Thoracic aorta (tissue), 2 donors: ENCODE data around the gene PRUNE2. TPM values are rescaled to one million over a fixed set of nuclear protein-coding genes. Genes with fewer than 3 reads are reported as not detected.

Experiments
- ATAC-seq: fragments of 150-250 bp; one replicate; pipeline ENCODE4 v1.8.0; 2017; ENCODE audit warnings: low read depth; ENCODE audit not compliant: insufficient number of reproducible peaks, low FRiP score
- DNase-seq: peaks from one replicate; pipeline ENCODE4 v3.0.0-alpha.2; 2020; ENCODE audit warnings: low spot score
- H3K27ac ChIP-seq, 2 donors: fragments of 200-600 bp; sonication (generic); 1 replicate in 1 of 2; 2 replicates in 1 of 2; pipeline ENCODE4 v1.5.1; 2016; ENCODE audit warnings: mild to moderate bottlenecking in 2 of 2, moderate library complexity in 2 of 2
- H3K27me3 ChIP-seq: fragments of 200-600 bp; sonication (generic); replicated peaks from 2 replicates; pipeline ENCODE4 v1.6.0; 2016; ENCODE audit warnings: mild to moderate bottlenecking; ENCODE audit not compliant: insufficient read depth
- H3K36me3 ChIP-seq: fragments of 200-600 bp; sonication (generic); one replicate; pipeline ENCODE4 v1.5.1; 2016
- H3K4me1 ChIP-seq, 2 donors: fragments of 200-600 bp; sonication (generic); 1 replicate in 1 of 2; 2 replicates in 1 of 2; pipeline versions ENCODE4 v1.5.1 to v1.6.0; 2016; ENCODE audit warnings: low read depth in 2 of 2, mild to moderate bottlenecking in 1 of 2; ENCODE audit not compliant: control insufficient read depth in 1 of 2
- H3K4me3 ChIP-seq: fragments of 200-600 bp; sonication (generic); 2 replicates; pipeline ENCODE4 v1.5.1; 2016; ENCODE audit warnings: mild to moderate bottlenecking
- H3K9me3 ChIP-seq: fragments of 200-600 bp; sonication (generic); 2 replicates; pipeline ENCODE4 v1.5.1; 2016
- total RNA-seq, 2 donors: library from RNA; depleted of rRNA; stranded (reverse); fragments of >200 nt; gene quantifications; one replicate each; pipeline versions ENCODE4 v1.1.0 to v1.2.3, GENCODE V29; 2016
- TF ChIP-seq, protein P1 (sequence below): fragments of 200-600 bp; sonication (generic); IDR thresholded peaks from one replicate; pipeline ENCODE4 v1.5.1; 2019; ENCODE audit warnings: antibody characterized with exemption

The PRUNE2 gene
- total RNA-seq, 2 donors from 2014 or later: 360 to 420 TPM

DNA sequence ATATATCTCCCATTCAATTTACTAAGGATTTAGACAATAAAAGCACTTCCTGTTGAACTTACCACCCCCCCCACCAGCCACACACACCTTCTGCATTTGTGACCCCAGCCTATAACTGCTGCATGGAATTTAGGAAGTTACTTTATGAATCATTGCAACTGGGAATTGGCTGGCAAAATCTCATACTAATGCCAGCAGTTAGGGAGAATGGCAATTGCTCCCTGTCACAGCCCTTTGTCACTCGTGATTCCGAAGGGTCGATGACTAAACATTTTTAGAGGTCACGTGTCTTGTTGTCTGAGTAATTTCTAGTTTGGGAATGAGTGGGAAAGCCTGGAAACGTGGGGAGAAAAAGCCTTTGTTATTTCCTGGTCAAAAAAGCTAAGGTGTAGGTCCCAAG, 188.3 kb downstream of the PRUNE2 start:
- Histone ChIP-seq H3K27ac (peak overlapping the region; percentile 15 to 51), H3K36me3 (peaks cover 7% of the 10 kb centered on the region), H3K4me1 (peaks cover 11 to 33% of the 10 kb centered on the region in 2 donors), H3K9me3 (no peaks in the 10 kb centered on the region), H3K4me3 (no peak overlapping the region), H3K27me3 (no peaks in the 10 kb centered on the region)
- ATAC-seq (peak; percentile 70), DNase-seq (peak; percentile 41)
- TF ChIP-seq, protein P1, sequence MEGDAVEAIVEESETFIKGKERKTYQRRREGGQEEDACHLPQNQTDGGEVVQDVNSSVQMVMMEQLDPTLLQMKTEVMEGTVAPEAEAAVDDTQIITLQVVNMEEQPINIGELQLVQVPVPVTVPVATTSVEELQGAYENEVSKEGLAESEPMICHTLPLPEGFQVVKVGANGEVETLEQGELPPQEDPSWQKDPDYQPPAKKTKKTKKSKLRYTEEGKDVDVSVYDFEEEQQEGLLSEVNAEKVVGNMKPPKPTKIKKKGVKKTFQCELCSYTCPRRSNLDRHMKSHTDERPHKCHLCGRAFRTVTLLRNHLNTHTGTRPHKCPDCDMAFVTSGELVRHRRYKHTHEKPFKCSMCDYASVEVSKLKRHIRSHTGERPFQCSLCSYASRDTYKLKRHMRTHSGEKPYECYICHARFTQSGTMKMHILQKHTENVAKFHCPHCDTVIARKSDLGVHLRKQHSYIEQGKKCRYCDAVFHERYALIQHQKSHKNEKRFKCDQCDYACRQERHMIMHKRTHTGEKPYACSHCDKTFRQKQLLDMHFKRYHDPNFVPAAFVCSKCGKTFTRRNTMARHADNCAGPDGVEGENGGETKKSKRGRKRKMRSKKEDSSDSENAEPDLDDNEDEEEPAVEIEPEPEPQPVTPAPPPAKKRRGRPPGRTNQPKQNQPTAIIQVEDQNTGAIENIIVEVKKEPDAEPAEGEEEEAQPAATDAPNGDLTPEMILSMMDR: no peak

DNA sequence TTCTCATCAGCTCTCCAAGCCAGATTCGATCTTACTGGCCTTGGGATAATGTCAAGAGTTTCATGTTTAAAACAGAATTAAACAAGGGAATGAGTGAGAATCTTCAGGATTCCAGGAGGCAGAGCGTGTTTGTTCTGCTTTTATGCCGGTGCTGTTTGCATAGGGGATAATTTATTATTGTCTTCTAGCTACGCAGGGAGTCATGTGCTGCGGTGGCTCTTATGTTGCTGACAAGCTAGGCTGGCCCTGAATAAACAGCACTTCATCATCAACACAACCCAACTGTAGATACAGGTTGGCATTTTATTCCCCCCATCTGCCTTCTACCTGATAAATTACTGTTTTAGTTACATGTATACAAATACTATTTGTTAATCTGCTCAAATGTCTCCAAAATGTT, 188.7 kb downstream of the PRUNE2 start:
- ATAC-seq (no peak), DNase-seq (no peak)
- H3K4me3 ChIP-seq: no peak overlapping the region
- TF ChIP-seq, protein P1: no peak
- peak overlapping the region in 1 of 2 donors; percentile 22 for H3K27ac ChIP-seq
- H3K4me1 ChIP-seq: peaks cover 11 to 33% of the 10 kb centered on the region in 2 donors
- peaks cover 9% of the 10 kb centered on the region for H3K36me3 ChIP-seq
- no peaks in the 10 kb centered on the region for H3K9me3 ChIP-seq
- H3K27me3 ChIP-seq: no peaks in the 10 kb centered on the region

DNA sequence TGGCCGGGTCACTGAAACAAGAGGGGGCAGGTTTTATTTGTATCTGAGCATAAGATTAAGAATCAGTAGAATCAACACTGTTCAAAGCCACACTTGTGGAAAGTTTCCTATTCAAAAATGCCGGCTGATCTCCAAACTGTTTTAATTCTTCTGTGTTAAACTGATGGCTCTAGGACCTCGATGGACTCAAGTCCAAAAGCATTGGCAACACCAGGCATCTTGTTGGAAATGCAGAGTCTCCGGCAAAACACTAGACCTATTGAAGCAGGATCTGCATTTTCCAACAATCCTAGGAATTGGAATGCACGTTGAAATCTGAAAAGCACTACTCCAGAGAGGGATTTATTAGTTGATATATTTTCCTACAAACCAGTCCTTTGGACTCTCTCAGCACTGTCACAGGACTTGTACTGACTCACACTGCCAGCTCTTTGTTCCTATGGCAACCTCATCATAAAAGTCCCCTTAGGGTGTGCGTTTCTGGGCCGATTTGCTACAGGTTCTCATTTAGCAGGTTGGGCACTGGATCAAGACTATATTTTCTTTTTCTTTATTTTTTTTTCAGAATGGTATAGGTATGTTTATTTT, 189.7 kb downstream of the PRUNE2 start:
- Histone ChIP-seq H3K27ac (peak overlapping the region in 1 of 2 donors; percentile 17), H3K4me1 (peaks cover 11 to 33% of the 10 kb centered on the region in 2 donors)
- ATAC-seq: no peak

DNA sequence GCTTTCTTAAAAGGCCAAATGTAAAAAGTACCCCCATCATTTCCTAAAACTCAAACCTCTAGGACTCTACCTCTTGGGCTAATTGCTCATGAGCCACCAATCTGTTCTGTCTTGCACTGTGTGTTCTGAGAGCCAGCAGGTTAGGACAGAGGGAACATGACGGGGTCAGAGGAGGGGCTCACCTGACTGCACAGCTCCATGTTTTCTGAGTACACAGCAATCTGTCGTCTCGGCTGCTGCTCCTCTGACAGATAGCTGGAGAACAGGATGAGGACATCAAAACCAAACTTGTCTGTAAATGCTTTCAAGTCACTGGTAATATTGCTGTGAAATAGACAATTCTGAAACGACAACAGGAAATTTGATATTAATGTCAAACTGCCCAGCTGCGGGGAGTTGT, 192.5 kb downstream of the PRUNE2 start:
- no peaks in the 10 kb centered on the region for H3K9me3 ChIP-seq
- ATAC-seq (no peak), DNase-seq (no peak)
- no peak overlapping the region for H3K27ac ChIP-seq
- peaks cover 11 to 25% of the 10 kb centered on the region in 2 donors for H3K4me1 ChIP-seq
- TF ChIP-seq, protein P1: no peak
- H3K36me3 ChIP-seq: peaks cover 26% of the 10 kb centered on the region
- H3K4me3 ChIP-seq: no peak overlapping the region
- no peaks in the 10 kb centered on the region for H3K27me3 ChIP-seq

More for the DNA sequence above, 189.7 kb downstream of the PRUNE2 start:
- DNase-seq: no peak
- Histone ChIP-seq H3K36me3 (peaks cover 15% of the 10 kb centered on the region), H3K4me3 (no peak overlapping the region), H3K9me3 (no peaks in the 10 kb centered on the region), H3K27me3 (no peaks in the 10 kb centered on the region)
- TF ChIP-seq, protein P1: no peak

DNA sequence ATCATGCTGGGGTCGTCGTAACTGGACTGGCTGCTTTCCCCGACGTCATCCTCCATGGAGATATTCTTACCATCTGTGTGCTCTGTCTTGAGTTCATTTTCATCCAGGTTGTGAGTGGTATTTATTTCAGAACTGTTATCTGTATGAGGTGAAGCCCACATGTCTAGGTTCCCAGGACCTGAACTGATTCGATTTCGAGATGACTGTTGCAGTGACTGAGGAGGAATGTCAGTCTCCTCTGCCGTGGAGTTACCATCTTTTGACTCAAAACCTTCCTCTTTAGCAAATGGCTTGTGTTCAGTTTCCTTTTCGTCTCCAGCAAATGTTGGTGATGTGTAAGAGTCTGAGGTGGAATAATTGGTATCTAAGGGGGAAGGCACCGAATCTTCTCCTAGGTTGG, 196.9 kb downstream of the PRUNE2 start:
- peaks cover 34% of the 10 kb centered on the region for H3K36me3 ChIP-seq
- no peak for ATAC-seq
- no peak overlapping the region for H3K4me3 ChIP-seq
- peaks cover 0 to 5% of the 10 kb centered on the region in 2 donors for H3K4me1 ChIP-seq
- TF ChIP-seq, protein P1: no peak
- DNase-seq: no peak
- H3K27me3 ChIP-seq: no peaks in the 10 kb centered on the region
- H3K9me3 ChIP-seq: no peaks in the 10 kb centered on the region
- H3K27ac ChIP-seq: no peak overlapping the region
